ENCODE data around the gene ZNF254.
"Not testable (repeated sequence)": the region's sequence is repeated elsewhere in the genome, so short reads cannot be mapped to it uniquely, and the experiment has no call there.

The ZNF254 gene

GRCh38 chr19:24086974-24087595 is at the start of gene ZNF254:
ZNF254 (plus strand) TSS chr19:24087187; CDS start chr19:24087308, 121 bp downstream.
- DNase-seq (ENCODE audit: low spot score), result peak; percentile 97

- no peak for DNase-seq (ENCODE audit: low spot score)
Observed at GRCh38 chr19:24040621-24041020, 46.4 kb upstream of the ZNF254 start.

- DNase-seq (ENCODE audit: low spot score), result not testable (repeated sequence)
Observed at GRCh38 chr19:24041326-24041725, 45.7 kb upstream of the ZNF254 start.

- DNase-seq (ENCODE audit: low spot score), result no peak
Observed at GRCh38 chr19:24046550-24046949, 40.4 kb upstream of the ZNF254 start.

- DNase-seq (ENCODE audit: low spot score), result no peak
Observed at GRCh38 chr19:24048261-24048660, 38.7 kb upstream of the ZNF254 start.

GRCh38 chr19:24049537-24049936 is 37.5 kb upstream of the ZNF254 start:
- no peak for DNase-seq (ENCODE audit: low spot score)

GRCh38 chr19:24051516-24051915 is 35.5 kb upstream of the ZNF254 start:
- no peak for DNase-seq (ENCODE audit: low spot score)

- no peak for DNase-seq (ENCODE audit: low spot score)
Observed at GRCh38 chr19:24052811-24053210, 34.2 kb upstream of the ZNF254 start.

GRCh38 chr19:24053601-24054000 is 33.4 kb upstream of the ZNF254 start:
- no peak for DNase-seq (ENCODE audit: low spot score)

- DNase-seq (ENCODE audit: low spot score), result no peak
Observed at GRCh38 chr19:24054044-24054935, 32.7 kb upstream of the ZNF254 start.

GRCh38 chr19:24055548-24055947 is 31.4 kb upstream of the ZNF254 start:
- no peak for DNase-seq (ENCODE audit: low spot score)

GRCh38 chr19:24057144-24057543 is 29.8 kb upstream of the ZNF254 start:
- no peak for DNase-seq (ENCODE audit: low spot score)

GRCh38 chr19:24059563-24060295 is 27.3 kb upstream of the ZNF254 start:
- DNase-seq (ENCODE audit: low spot score), result no peak

- DNase-seq (ENCODE audit: low spot score), result no peak
Observed at GRCh38 chr19:24060687-24061356, 26.2 kb upstream of the ZNF254 start.

GRCh38 chr19:24062190-24062589 is 24.8 kb upstream of the ZNF254 start:
- DNase-seq (ENCODE audit: low spot score), result no peak

- no peak for DNase-seq (ENCODE audit: low spot score)
Observed at GRCh38 chr19:24063295-24063694, 23.7 kb upstream of the ZNF254 start.

- DNase-seq (ENCODE audit: low spot score), result no peak
Observed at GRCh38 chr19:24064175-24064574, 22.8 kb upstream of the ZNF254 start.

- no peak for DNase-seq (ENCODE audit: low spot score)
Observed at GRCh38 chr19:24065243-24065642, 21.7 kb upstream of the ZNF254 start.

- no peak for DNase-seq (ENCODE audit: low spot score)
Observed at GRCh38 chr19:24065865-24066604, 21.0 kb upstream of the ZNF254 start.

GRCh38 chr19:24069905-24070657 is 16.9 kb upstream of the ZNF254 start:
- DNase-seq (ENCODE audit: low spot score), result no peak

- DNase-seq (ENCODE audit: low spot score), result no peak
Observed at GRCh38 chr19:24071078-24071477, 15.9 kb upstream of the ZNF254 start.

Data from Ammon's horn (tissue), 1 donor.